Naive thymus-derived CD8-positive, alpha-beta T cell (primary cell): ENCODE data around the gene NFX1. TPM values are rescaled to one million over a fixed set of nuclear protein-coding genes. Genes with fewer than 3 reads are reported as not detected.
"Not testable (repeated sequence)": the region's sequence is repeated elsewhere in the genome, so short reads cannot be mapped to it uniquely, and the experiment has no call there.

ENCODE experiments used
- ATAC-seq, 2 donors: fragments of 150-1000 bp; cut with Tn5 transposase in 1 of 2; sonication (Bioruptor Pico), chemical (Tn5 transposase) in 1 of 2; 1 replicate in 1 of 2; 2 replicates in 1 of 2; pipeline ENCODE4 v1.10.0; 2021; ENCODE audit warnings: mild to moderate bottlenecking in 2 of 2, moderate library complexity in 2 of 2
- POLR2A ChIA-PET: fragments of 350-600 bp; sonication (Branson Sonifier 250); formaldehyde crosslinking; loops from one replicate; lab custom pipeline; 2021; ENCODE audit warnings: antibody characterized with exemption; lab: Charles Lee
- DNase-seq, 10 donors: peaks; one replicate each; pipeline versions ENCODE4 v3.0.0 to v3.0.0-alpha.2; 2020 to 2022
- H3K27ac Mint-ChIP-seq, 10 donors: one replicate each; pipeline ENCODE4 v1.8.0; 2020 to 2022; ENCODE audit warnings: mild to moderate bottlenecking in 10 of 10, mixed read lengths in 10 of 10, moderate library complexity in 4 of 10, inconsistent platforms in 1 of 10
- H3K27me3 Mint-ChIP-seq, 5 donors: one replicate each; pipeline ENCODE4 v1.8.0; 2021 to 2022; ENCODE audit warnings: mixed read lengths in 5 of 5
- H3K36me3 Mint-ChIP-seq, 3 donors: one replicate each; pipeline ENCODE4 v1.8.0; 2020 to 2022; ENCODE audit warnings: mixed read lengths in 3 of 3, mild to moderate bottlenecking in 2 of 3, inconsistent platforms in 1 of 3
- H3K4me1 Mint-ChIP-seq, 4 donors: one replicate each; pipeline ENCODE4 v1.8.0; 2021 to 2022; ENCODE audit warnings: mixed read lengths in 4 of 4
- H3K4me3 Mint-ChIP-seq, 10 donors: one replicate each; pipeline ENCODE4 v1.8.0; 2020 to 2022; ENCODE audit warnings: mild to moderate bottlenecking in 10 of 10, mixed read lengths in 10 of 10, moderate library complexity in 6 of 10, inconsistent platforms in 1 of 10
- H3K9me3 Mint-ChIP-seq, 9 donors: one replicate each; pipeline ENCODE4 v1.8.0; 2020 to 2022; ENCODE audit warnings: mixed read lengths in 9 of 9, mild to moderate bottlenecking in 3 of 9, inconsistent platforms in 1 of 9, moderate library complexity in 1 of 9
- polyA plus RNA-seq, 3 donors: library from polyadenylated mRNA; unstranded; fragments of 300-500 nt; fragmentation: Illumina TruSeq; gene quantifications; one replicate each; pipeline ENCODE4 v1.2.3, GENCODE V29; 2021
- total RNA-seq, 8 experiments: library from RNA in 2 of 8; stranded (reverse) in 2 of 8; gene quantifications; one replicate each; pipeline ENCODE4 v1.2.3 and lab custom pipeline; 2021 to 2026

The NFX1 gene
- total and polyA plus RNA-seq, 5 experiments from 2014 or later, result 22.8 to 70.5 (median 42.7) TPM

- ATAC-seq (no peak), DNase-seq (no peak)
- Mint-ChIP-seq H3K36me3 (peaks cover 19 to 79% (median 23%) of the 10 kb centered on the region in 3 donors), H3K27me3 (no peaks in the 10 kb centered on the region), H3K4me3 (no peak overlapping the region), H3K27ac (peak overlapping the region in 3 of 10 donors; percentile 4 to 71 (median 44)), H3K4me1 (peaks cover 0 to 4% (median under 1%) of the 10 kb centered on the region in 4 donors), H3K9me3 (no peaks in the 10 kb centered on the region)
- POLR2A ChIA-PET, result no interaction called here
These were observed 56.2 kb downstream of the NFX1 start for GRCh38 chr9:33346564-33346963.

- H3K4me1 Mint-ChIP-seq, result peaks cover 0 to 6% (median 2%) of the 10 kb centered on the region in 4 donors
- H3K36me3 Mint-ChIP-seq, result peaks cover 19 to 73% (median 24%) of the 10 kb centered on the region in 3 donors
- H3K27me3 Mint-ChIP-seq, result no peaks in the 10 kb centered on the region
- H3K4me3 Mint-ChIP-seq, result no peak overlapping the region
- no peaks in the 10 kb centered on the region for H3K9me3 Mint-ChIP-seq
- ATAC-seq (no peak), DNase-seq (no peak)
- POLR2A ChIA-PET, result no interaction called here
- peak overlapping the region in 4 of 10 donors; percentile 12 to 82 (median 26) for H3K27ac Mint-ChIP-seq
These were observed 58.7 kb downstream of the NFX1 start for GRCh38 chr9:33348998-33349397.

GRCh38 chr9:33349743-33350142 is 59.4 kb downstream of the NFX1 start:
- peak overlapping the region in 1 of 10 donors; percentile 19 for H3K27ac Mint-ChIP-seq

GRCh38 chr9:33350310-33350709 is 60.0 kb downstream of the NFX1 start:
- DNase-seq, result no peak
- no peak for ATAC-seq
- Mint-ChIP-seq H3K4me3 (no peak overlapping the region), H3K4me1 (peaks cover 0 to 6% (median 3%) of the 10 kb centered on the region in 4 donors), H3K36me3 (peaks cover 19 to 73% (median 27%) of the 10 kb centered on the region in 3 donors), H3K27me3 (no peaks in the 10 kb centered on the region), H3K27ac (peak overlapping the region in 6 of 10 donors; percentile 2 to 55 (median 38)), H3K9me3 (no peaks in the 10 kb centered on the region)
- POLR2A ChIA-PET, result no interaction called here

More at GRCh38 chr9:33349743-33350142, 59.4 kb downstream of the NFX1 start:
- DNase-seq, result no peak
- peaks cover 19 to 73% (median 27%) of the 10 kb centered on the region in 3 donors for H3K36me3 Mint-ChIP-seq
- H3K27me3 Mint-ChIP-seq, result no peaks in the 10 kb centered on the region
- POLR2A ChIA-PET, result no interaction called here
- ATAC-seq, result no peak
- no peak overlapping the region for H3K4me3 Mint-ChIP-seq
- peaks cover 0 to 6% (median 3%) of the 10 kb centered on the region in 4 donors for H3K4me1 Mint-ChIP-seq
- no peaks in the 10 kb centered on the region for H3K9me3 Mint-ChIP-seq

- no peak for ATAC-seq
- no peaks in the 10 kb centered on the region for H3K9me3 Mint-ChIP-seq
- H3K27ac Mint-ChIP-seq, result peak overlapping the region in 5 of 10 donors; percentile 1 to 69 (median 63)
- H3K27me3 Mint-ChIP-seq, result no peaks in the 10 kb centered on the region
- H3K36me3 Mint-ChIP-seq, result peaks cover 14 to 72% (median 30%) of the 10 kb centered on the region in 3 donors
- H3K4me3 Mint-ChIP-seq, result no peak overlapping the region
- DNase-seq, result no peak
- POLR2A ChIA-PET, result no interaction called here
- H3K4me1 Mint-ChIP-seq, result peaks cover 0 to 6% (median 3%) of the 10 kb centered on the region in 4 donors
These were observed 61.2 kb downstream of the NFX1 start for GRCh38 chr9:33351547-33351946.

- DNase-seq (no peak), ATAC-seq (no peak)
- H3K36me3 Mint-ChIP-seq, result peaks cover 0 to 63% (median 11%) of the 10 kb centered on the region in 3 donors
- POLR2A ChIA-PET, result no interaction called here
- H3K9me3 Mint-ChIP-seq, result no peaks in the 10 kb centered on the region
- peaks cover 0 to 6% (median 1%) of the 10 kb centered on the region in 4 donors for H3K4me1 Mint-ChIP-seq
- H3K27me3 Mint-ChIP-seq, result no peaks in the 10 kb centered on the region
- H3K27ac Mint-ChIP-seq, result peak overlapping the region in 4 of 10 donors; percentile 3 to 63 (median 29)
- no peak overlapping the region for H3K4me3 Mint-ChIP-seq
These were observed 64.4 kb downstream of the NFX1 start for GRCh38 chr9:33354651-33355211.

GRCh38 chr9:33355933-33356332 is 65.6 kb downstream of the NFX1 start:
- Mint-ChIP-seq H3K9me3 (no peaks in the 10 kb centered on the region), H3K27me3 (no peaks in the 10 kb centered on the region), H3K4me1 (peaks cover 0 to 6% (median 1%) of the 10 kb centered on the region in 4 donors), H3K27ac (peak overlapping the region in 1 of 10 donors; percentile 38), H3K4me3 (no peak overlapping the region), H3K36me3 (peaks cover 0 to 66% (median 11%) of the 10 kb centered on the region in 3 donors)
- ATAC-seq (no peak), DNase-seq (no peak)
- POLR2A ChIA-PET, result no interaction called here

GRCh38 chr9:33358641-33359040 is 68.3 kb downstream of the NFX1 start:
- H3K9me3 Mint-ChIP-seq, H3K27ac Mint-ChIP-seq, H3K4me1 Mint-ChIP-seq, DNase-seq, ATAC-seq, H3K4me3 Mint-ChIP-seq, H3K27me3 Mint-ChIP-seq, POLR2A ChIA-PET: not testable (repeated sequence)
- peaks cover 0 to 73% (median 11%) of the 10 kb centered on the region in 3 donors for H3K36me3 Mint-ChIP-seq

GRCh38 chr9:33364127-33364526 is 73.8 kb downstream of the NFX1 start:
- POLR2A ChIA-PET, result no interaction called here

GRCh38 chr9:33364814-33365213 is 74.5 kb downstream of the NFX1 start:
- H3K9me3 Mint-ChIP-seq, H3K27me3 Mint-ChIP-seq, H3K4me1 Mint-ChIP-seq, DNase-seq, ATAC-seq, POLR2A ChIA-PET, H3K4me3 Mint-ChIP-seq: not testable (repeated sequence)
- H3K36me3 Mint-ChIP-seq, result peaks cover 5 to 84% (median 11%) of the 10 kb centered on the region in 3 donors
- H3K27ac Mint-ChIP-seq, result peak overlapping the region in 1 of 10 donors; percentile 31

More at GRCh38 chr9:33364127-33364526, 73.8 kb downstream of the NFX1 start:
- Mint-ChIP-seq H3K4me3 (no peak overlapping the region), H3K27me3 (no peaks in the 10 kb centered on the region), H3K27ac (peak overlapping the region in 5 of 10 donors; percentile 2 to 82 (median 48)), H3K9me3 (no peaks in the 10 kb centered on the region), H3K36me3 (peaks cover 0 to 80% (median 11%) of the 10 kb centered on the region in 3 donors), H3K4me1 (no peaks in the 10 kb centered on the region)
- ATAC-seq (no peak), DNase-seq (no peak)

GRCh38 chr9:33366979-33367480 is 76.7 kb downstream of the NFX1 start:
- Mint-ChIP-seq H3K4me3 (no peak overlapping the region), H3K9me3 (no peaks in the 10 kb centered on the region), H3K27me3 (no peaks in the 10 kb centered on the region), H3K27ac (peak overlapping the region in 3 of 10 donors; percentile 12 to 55 (median 28)), H3K4me1 (no peaks in the 10 kb centered on the region), H3K36me3 (peaks cover 10 to 92% (median 13%) of the 10 kb centered on the region in 3 donors)
- DNase-seq (no peak), ATAC-seq (no peak)
- POLR2A ChIA-PET, result no interaction called here

- peaks cover 7 to 15% (median 11%) of the 10 kb centered on the region in 4 donors for H3K4me1 Mint-ChIP-seq
- no peak for DNase-seq
- POLR2A ChIA-PET, result interaction anchor here (1.2 kb wide), 1 partner anchor 74 kb away, joined by 3 read pairs; the partner anchor contains the start of gene AQP3
- no peaks in the 10 kb centered on the region for H3K27me3 Mint-ChIP-seq
- H3K9me3 Mint-ChIP-seq, result no peaks in the 10 kb centered on the region
- H3K27ac Mint-ChIP-seq, result peak overlapping the region in 7 of 10 donors; percentile 29 to 94 (median 46)
- ATAC-seq, result no peak
- H3K36me3 Mint-ChIP-seq, result peaks cover 2 to 46% (median 10%) of the 10 kb centered on the region in 3 donors
- no peak overlapping the region for H3K4me3 Mint-ChIP-seq
These were observed 82.6 kb downstream of the NFX1 start for GRCh38 chr9:33372900-33373299.

- Mint-ChIP-seq H3K9me3 (no peaks in the 10 kb centered on the region), H3K4me3 (no peak overlapping the region), H3K36me3 (peaks cover 2 to 34% (median 10%) of the 10 kb centered on the region in 3 donors), H3K27me3 (no peaks in the 10 kb centered on the region), H3K27ac (peak overlapping the region in 2 of 10 donors; percentile 53 to 71), H3K4me1 (peaks cover 7 to 15% (median 11%) of the 10 kb centered on the region in 4 donors)
- POLR2A ChIA-PET, result interaction anchor here (1.0 to 1.2 kb wide), 2 partner anchors 73 to 92 kb away, joined by 3 to 4 read pairs; partner anchors contain the start of gene AQP3
- DNase-seq (no peak), ATAC-seq (no peak)
These were observed 83.9 kb downstream of the NFX1 start for GRCh38 chr9:33374190-33374589.
